ENCODE results near the gene SLC15A5. TPM values are rescaled to one million over a fixed set of nuclear protein-coding genes. Genes with fewer than 3 reads are reported as not detected.

The SLC15A5 gene
- total RNA-seq = not detected

GRCh38 chr12:16277585-16277984 lies at the start of gene SLC15A5:
TSS of gene SLC15A5 (minus strand) at chr12:16277685. CDS start at chr12:16277685, 0 bp downstream.

Other genes starting within 250 kb of the SLC15A5 start
- gene MGST1, start 70.0 kb upstream of the SLC15A5 start, total RNA-seq = 100 to 1,000 TPM in 1 of 2 donors, 10 to 100 TPM in 1; 98.1 to 165 TPM

Data from melanocyte of skin (primary cell).